22Rv1 (cell line): Measurements from ENCODE around the gene TMEM51.
"Not testable (repeated sequence)": the region's sequence is repeated elsewhere in the genome, so short reads cannot be mapped to it uniquely, and the experiment has no call there.

ENCODE experiments used
- H3K27ac ChIP-seq: fragments of 450-650 bp; 2 replicates; pipeline ENCODE4 v1.5.1; 2017
- CTCF ChIP-seq: fragments of 450-650 bp; IDR thresholded peaks from 2 replicates; pipeline ENCODE4 v1.5.1; 2017; ENCODE audit warnings: mild to moderate bottlenecking
- ZFX ChIP-seq: fragments of 450-650 bp; IDR thresholded peaks from 2 replicates; pipeline ENCODE4 v1.6.1; 2017; ENCODE audit warnings: antibody characterized with exemption, borderline replicate concordance

TMEM51 gene

GRCh38 chr1:15128520-15129313, 24.8 kb upstream of the TMEM51 start:
- peak; percentile 91 for TF ChIP-seq CTCF
- TF ChIP-seq ZFX, result no peak

DNA sequence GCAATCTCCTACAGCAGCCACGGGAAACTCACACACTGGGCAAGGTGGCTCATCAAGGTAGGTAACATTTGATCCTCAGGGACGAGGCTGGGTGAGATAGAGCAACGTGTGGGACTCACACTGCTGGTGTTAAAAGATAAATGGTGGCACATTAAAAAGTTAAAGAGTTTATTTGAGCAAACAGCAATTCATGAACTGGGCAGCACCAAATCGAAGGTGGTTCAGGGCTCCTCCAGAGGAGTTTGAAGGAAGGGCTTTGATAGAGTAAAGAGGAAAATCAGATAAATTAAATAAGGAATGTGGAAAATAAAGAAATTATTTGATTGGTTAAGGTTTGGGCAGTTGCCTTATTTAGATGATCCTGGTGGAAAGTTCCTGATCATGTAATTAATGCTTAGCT, 23.6 kb upstream of the TMEM51 start:
- no peak overlapping the region for H3K27ac ChIP-seq
- TF ChIP-seq CTCF (no peak), ZFX (no peak)

More at GRCh38 chr1:15128520-15129313, 24.8 kb upstream of the TMEM51 start:
- no peak overlapping the region for H3K27ac ChIP-seq

- TF ChIP-seq CTCF, result no peak
- TF ChIP-seq ZFX, result no peak
These were observed 22.9 kb upstream of the TMEM51 start for GRCh38 chr1:15130607-15131006.

GRCh38 chr1:15132965-15133364, 20.6 kb upstream of the TMEM51 start:
- no peak for TF ChIP-seq CTCF
- no peak for TF ChIP-seq ZFX
- H3K27ac ChIP-seq, result no peak overlapping the region

More at GRCh38 chr1:15130607-15131006, 22.9 kb upstream of the TMEM51 start:
- H3K27ac ChIP-seq, result no peak overlapping the region

DNA sequence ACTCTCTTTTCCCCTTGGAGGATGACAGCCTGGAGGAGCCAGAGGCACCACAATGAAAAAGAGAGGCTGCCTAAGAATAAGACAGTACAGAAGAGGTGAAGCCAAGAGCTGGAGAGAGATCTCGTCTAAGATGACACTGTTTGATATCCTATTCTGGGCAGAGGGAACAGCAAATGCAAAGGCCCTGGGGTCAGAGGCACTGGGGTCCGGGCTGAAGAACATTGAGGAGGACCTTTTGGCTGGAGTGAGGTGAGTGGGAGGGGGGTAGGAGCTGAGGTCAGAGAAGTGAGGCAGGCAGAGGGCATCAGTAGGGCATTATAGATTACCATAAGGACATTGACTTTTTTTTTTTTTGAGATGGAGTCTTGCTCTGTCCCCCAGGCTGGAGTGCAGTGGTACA, 19.3 kb upstream of the TMEM51 start:
- TF ChIP-seq ZFX (no peak), CTCF (no peak)

DNA sequence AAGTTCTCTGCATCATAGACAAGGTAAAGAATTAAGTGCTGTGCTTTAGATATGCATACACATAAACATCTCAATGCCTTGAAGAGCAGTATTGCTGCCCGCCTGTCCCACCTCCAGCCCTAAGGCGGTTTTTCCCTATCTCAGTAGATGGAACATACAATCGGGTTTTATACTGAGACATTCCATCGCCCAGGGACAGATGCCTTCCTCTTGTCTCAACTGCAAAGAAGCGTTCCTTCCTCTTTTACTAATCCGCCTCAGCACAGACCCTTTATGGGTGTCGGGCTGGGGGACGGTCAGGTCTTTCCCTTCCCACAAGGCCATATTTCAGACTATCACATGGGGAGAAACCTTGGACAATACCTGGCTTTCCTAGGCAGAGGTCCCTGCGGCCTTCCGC, 17.9 kb upstream of the TMEM51 start:
- not testable (repeated sequence) for H3K27ac ChIP-seq

More for the DNA sequence above, 19.3 kb upstream of the TMEM51 start:
- H3K27ac ChIP-seq, result no peak overlapping the region

DNA sequence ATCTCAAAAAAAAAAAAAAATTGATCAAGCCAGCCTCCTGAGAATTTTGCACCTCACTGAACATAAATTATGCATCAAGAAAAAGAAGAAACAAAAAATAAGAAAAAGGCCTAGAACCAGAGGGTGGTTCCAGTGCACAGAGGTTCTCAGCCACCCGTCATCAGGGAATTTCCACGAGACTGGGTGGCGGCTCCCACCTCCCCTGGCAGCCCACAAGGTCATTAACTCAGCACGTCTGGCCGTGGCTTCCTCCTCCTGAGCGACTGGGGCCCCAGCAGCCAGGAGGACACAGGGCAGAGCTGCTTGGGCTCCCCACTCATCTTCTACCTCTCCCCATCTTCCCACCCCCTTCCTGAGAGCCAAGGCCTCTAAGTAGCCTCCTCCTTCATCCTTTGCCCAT, 15.7 kb upstream of the TMEM51 start:
- H3K27ac ChIP-seq, result no peak overlapping the region

More for the DNA sequence above, 15.7 kb upstream of the TMEM51 start:
- TF ChIP-seq CTCF (no peak), ZFX (no peak)
